HG03135 (cell line): Measurements from ENCODE around the gene NFIC.
"Not testable (repeated sequence)": the region's sequence is repeated elsewhere in the genome, so short reads cannot be mapped to it uniquely, and the experiment has no call there.

Experiments
- ATAC-seq: cut with Tn5 transposase; IDR thresholded peaks from one replicate; pipeline ENCODE4 v1.9.1; 2021; ENCODE audit warnings: mild to moderate bottlenecking, moderate library complexity; ENCODE audit not compliant: unreplicated experiment

Gene NFIC

DNA sequence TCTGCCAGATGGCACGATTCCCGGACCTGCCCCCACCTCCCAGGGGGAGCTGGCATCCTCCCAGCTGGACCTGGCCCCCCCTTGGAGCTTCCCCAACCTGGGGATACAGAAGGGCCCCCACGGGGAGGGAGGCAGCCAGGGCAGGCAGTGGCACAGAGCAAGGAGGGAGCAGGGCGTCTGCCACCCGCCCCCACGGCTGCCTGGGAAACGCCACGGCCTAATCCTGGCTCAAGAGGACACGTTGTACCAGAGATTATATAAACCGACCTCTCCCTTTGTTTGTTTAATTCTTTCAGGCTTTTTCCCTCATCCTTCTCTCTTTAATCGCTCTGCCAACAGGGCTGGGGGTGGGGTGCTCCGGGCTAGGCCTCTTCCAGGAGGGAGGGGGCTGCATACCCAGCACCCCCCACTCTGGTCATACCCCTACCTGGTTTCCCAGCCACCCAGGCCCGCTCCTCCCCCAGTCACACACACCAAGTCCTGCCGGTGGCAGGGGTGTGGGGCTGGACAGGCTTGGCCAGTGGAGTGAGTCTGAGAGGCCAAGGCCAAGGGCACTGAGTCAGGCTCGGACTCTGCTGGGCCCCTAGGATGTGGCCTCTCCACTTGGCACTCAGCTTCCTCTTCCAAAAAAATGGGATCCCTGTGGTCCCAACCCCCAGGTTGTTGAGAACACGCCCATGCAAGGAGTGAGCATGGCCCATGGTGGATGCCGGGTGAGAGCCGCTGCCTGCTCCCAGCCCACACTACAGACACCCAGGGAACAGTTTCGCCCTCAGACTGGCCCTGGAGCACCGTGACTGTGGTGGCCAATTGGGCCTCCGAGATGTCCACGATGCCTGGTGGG is 29.5 kb upstream of the NFIC start:
- ATAC-seq = no peak

DNA sequence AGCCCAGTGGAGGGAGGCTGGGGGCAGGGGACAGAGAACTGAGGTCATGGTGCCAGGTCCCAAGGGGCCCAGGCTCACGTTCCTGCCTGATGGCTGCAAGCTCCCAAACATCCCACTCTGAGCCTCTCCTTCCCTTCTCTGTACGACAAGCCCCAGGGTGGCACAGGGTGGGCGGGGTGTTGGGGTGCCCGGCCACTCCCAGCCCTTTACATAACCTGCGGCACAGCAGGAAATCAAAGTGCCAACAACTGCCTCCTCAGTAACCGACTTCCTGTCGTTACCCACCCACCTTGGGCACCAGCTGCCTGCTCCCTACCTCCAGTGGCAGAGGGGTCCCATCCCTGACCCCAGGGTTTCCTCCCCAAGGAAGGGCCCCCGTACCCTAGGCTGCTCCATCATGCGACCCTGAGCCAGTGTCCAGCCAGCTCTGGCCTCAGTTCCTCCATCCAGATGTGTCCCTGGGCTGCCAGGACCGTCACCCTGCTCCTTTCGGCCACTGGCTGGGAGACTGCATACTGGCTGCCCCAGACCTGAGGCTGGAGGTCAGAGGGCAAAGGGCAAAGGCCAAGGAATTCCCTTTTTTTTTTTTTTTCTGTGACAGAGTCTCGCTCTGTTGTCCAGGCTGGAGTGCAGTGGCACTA is 27.7 kb upstream of the NFIC start:
- ATAC-seq = no peak

DNA sequence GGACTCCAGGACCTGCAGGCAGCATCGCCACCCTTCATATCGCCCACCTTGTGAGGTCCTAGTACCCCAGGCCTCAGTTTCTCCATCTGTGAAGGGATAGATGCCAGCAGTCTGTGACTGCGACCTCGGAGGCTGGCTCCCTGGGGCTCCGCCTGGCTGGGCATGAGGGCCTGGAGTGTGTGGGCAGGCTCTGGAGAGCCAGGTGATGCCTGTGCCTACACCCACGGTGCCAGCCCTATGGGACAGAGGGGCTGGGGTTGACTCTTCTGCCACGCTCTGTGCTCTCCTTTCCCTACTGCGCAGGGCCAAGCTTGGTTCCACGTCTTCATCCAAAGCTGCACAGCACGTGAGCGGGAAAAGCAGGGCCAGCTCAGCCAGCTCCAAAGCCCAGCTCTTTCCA is 26.0 kb upstream of the NFIC start:
- ATAC-seq = no peak

DNA sequence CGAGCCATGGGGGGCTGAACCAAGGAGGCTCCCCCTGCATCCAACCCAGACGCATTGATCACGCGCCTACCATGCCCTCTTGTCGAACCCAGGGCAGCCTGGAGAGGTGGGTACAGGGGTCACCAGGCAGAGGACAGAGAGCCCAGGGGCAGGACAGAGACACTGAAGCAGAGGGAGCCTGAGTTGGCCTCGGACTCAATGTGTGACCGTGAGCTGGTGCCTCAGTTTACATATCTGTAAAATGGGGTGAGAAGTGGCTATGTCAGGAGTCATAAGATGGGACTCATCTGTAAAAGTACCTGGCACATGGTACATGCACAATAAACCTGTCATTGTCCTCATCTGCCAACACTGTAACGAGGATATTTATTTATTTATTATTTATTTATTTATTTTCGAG is 24.1 kb upstream of the NFIC start:
- no peak for ATAC-seq

DNA sequence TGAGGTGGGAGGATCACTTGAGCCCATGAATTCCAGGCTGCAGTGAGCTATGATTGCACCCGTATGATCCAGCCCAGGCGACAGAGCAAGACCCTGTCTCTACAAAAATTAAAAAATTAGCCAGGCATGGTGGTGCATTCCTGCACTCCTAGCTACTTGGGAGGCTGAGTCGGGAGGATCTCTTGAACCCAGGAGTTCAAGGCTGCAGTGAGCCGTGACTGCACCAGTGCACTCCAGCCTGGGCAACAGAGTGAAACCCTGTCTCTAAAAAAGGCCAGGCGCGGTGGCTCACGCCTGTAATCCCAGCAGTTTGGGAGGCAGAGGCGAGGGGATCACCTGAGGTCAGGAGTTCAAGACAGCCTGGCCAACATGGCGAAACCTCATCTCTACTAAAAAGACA is 23.4 kb upstream of the NFIC start:
- not testable (repeated sequence) for ATAC-seq

DNA sequence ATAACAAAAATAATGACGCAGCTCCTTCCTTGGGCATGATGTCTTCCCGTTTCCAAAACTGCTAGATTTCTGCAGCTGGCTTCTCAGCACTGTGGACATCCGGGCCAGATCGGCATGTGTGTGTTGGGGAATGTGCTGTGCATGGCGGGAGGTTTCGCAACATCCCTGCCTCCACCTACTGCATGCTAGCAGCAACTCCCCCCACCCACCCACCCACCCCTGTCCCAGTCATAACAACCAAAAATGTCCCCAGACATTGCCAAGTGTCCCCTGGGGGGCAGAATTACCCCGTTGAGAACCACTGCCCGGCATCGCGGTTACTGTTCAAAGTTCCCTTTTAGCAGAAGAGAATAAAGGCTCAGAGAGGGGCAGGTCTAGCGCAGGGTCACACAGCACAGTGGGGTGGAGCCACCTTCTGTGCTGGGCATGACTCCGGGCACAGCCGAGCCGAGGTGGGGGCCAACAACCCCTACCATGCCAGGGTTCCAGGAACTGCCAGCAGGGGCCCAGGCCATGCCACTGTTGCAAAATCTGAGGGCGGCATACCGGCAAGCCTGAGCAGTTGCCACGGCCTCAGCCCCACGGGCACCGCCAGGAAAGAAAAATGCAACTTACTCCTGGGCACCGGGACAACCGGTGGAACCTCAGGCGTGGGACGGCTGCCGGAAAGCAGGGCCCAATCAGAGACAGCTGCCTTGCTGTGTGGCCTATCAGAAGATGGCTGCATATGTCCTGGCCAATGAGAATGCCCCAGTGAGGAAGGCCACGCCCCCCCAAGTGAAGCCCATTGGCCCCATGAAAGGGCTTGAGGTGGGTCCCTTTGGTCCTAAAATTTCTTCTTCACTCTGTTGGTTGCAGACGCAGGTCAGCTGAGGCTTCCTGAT is 22.5 kb upstream of the NFIC start:
- no peak for ATAC-seq

DNA sequence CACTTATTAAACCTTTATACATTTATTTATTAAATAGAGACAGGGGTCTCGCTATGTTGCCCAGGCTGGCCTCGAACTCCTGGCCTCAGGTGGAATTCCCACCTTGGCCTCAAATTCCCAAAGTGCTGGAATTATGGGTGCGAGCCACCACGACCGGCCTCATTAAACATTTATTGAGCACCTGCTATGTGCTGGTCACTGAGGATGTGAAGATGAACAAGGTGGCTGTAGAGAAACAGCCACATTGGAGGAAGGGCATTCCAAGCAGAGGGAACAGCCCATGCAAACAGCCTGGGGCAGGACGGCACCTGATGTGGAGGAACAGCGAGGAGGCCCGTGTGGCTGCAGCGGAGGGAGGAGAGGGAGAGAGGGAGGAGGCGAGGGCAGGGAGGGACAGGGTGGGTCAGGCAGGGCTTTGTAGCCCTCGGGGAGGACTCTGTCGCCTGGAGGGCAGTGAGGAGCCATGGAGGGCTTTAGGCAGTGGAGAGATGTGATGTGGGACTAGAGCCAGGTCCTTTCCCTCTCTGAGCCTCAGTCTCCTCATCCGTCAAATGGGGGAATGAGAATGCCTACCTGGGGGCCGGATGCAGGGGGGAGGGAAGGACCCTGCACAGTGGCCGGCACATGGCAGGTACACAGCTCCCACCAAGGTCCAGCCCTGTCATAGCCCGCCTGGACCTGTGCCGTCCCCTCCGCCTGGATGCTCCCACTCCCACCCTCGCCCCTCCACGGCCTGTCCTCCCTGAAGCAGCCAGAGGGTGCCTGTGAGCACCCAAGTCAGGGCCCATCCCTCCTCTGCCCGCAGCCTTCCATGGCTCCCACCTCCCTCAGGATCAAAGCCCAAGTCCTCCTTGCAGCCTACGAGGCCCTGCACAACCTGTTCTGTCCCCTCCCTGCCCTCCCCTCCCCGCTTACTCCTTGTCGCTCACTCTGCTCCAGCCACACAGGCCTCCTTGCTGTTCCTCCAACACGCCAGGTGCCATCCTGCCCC is 21.5 kb upstream of the NFIC start:
- ATAC-seq = no peak

DNA sequence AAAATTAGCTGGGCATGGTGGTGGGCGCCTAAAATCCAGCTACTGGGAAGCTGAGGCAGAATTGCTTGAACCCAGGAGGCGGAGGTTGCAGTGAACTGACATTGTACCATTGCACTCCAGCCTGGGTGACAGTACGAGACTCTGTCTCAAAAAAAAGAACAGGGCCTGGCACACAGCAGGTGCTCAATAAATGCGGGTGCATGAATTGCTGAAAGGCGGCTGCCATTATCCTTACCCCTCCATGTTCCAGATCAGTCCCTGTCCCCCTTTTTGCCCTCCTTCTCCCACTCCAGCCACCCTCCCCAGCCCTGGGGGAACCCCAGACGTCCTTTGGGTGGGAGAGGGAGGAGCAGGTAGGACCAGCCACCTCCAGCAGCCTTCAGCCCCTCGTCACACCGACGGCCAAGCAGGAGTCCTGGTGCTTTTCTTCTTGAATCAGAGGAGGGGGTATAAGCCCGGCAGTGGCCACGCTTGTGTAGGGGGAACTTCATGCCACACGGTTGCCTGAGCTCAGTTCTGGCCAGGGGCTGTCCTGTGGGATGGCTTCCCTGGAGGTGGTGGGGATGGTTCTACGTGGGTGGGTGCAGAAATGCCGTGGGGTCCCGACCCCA is 20.4 kb upstream of the NFIC start:
- ATAC-seq = no peak

DNA sequence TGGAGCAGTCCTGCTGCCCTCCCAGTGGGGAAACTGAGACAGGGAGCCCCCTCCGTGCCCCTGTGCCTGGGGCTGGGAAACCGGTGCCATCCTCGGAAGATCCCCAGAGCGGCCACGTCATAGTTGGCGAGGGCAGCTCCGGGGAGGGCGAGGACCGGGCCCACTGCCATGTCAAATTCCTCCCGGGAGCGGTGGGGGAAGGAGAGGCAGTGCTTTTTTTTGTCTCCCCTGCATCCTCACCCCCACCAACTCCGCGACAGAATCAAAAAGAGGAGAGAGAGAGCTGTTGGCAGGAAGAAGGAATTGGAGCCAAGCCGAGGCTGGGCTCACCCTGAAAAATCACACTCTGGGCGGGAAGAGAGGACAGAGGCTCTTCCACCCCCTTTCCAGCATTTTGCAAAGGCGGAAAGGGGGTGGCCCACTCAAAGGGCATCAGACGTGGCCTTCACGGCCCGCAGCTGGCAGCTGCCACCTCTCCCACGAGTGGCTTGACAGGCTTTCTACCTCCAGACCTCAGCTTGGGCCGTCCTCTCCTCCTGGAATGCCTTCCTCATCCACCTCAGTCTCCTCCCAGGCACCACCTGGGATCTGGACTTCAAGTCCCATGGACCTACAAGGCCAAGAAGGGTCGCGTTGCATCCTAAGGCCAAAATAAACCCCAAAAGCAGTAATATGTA is 19.6 kb upstream of the NFIC start:
- no peak for ATAC-seq

DNA sequence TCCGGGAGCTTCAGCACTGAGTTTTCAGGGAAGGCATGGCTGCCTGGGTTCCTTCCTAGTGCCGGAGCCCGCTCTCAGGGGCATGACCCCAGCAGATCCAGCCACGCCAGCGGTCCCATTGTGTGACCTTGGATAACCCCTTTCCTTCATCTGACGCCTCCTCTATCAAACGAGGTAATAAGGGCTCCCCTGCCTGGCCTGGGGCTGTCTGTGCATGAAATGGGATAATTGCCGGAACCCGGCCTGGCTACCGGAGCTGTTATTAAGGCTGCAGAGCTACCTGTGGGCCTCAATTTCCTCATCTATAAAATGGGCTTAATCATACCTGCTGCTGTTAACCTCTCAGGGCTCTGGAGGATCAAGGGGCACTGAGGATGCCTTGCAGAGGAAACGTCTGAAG is 18.3 kb upstream of the NFIC start:
- no peak for ATAC-seq

DNA sequence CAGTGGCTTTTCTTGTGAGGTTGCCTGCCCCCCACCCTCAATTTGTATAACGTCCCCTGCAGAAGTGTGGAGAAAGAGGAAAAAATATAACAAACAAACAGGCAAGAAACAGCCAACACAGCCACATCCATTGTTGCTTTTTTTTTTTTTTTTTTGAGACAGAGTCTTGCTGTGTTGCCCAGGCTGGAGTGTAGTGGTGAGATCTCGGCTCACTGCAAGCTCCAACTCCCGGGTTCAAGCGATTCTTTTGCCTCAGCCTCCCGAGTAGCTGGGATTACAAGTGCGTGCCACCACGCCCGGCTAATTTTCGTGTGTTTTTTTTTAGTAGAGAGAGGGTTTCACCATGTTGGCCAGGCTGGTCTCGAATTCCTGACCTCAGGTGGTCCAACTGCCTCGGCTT is 17.9 kb upstream of the NFIC start:
- not testable (repeated sequence) for ATAC-seq

DNA sequence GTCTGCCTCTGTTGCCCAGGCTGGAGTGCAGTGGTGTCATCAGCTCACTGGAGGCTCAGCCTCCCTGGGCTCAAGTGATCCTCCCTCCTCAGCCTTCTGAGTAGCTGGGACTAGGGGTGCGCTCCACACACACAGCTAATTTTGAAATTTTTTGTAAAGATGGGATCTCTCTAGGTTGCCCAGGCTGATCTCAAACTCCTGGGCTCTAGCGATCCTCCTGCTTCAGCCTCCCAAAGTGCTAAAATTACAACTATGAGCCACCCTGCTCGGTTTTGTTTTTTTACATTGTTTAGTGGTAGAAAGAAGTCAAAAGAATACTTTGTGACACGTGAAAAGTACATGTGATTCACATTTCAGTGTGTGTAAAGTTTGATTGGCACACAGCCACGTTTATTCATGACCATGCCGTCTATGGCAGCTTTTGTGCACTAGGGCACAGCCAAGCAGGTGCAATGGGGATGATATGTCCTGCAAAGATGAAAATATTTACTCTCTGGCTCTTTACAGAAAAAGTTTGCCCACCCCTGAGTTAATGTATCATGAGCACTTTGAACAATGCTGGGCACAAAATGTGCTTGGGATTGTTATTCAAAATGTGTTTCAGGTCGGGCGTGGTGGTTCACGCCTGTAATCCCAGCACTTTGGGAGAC is 16.2 kb upstream of the NFIC start:
- no peak for ATAC-seq

DNA sequence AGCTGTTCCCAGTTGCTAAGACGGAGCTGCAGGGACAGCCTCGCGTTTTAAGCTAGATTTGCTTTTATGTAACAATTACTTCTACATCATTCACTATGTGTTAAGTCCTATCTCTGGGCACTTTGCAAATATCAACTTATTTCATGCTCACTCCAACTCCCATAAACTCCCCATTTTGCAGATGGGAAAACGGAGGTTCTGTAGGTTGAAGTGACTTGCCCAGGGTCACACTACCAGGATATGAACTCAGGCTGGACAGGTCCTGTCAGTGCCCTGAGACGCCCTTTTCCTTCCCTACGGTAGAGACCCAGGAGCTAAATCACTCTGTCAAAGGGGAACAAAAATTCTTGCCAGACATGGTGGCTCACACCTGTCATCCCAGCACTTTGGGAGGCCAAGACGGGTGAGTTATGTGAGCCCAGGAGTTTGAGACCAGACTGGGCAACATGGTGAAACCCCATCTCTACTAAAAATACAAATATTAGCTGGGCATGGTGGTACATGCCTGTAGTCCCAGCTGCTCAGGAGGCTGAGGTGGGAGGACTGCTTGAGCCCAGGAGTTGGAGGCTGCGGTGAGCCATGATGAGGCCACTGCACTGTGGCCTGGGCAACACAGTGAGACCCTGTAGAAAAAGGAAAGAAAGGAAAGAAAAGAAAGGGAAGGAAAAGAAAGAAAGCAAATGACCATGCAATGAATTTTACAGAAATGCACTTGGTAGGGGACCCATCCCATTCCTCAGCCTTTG is 14.5 kb upstream of the NFIC start:
- ATAC-seq = no peak

DNA sequence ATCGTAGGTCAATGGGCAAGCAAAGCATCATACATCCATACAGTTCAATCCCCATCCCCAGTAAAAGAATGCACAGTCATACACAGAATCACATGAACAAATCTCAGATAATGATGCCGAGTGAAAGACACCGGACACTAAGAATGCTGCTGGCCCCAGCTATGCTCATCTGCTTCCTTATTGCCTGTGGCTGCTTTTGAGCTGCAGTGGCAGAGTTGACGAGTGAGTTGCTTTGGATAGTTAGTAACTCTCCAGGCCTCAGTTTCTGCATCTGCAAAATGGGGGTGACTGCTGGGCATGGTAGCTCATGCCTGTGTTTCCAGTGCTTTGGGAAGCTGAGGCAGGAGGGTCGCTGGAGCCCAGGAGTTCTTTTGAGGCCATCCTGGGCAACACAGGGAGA is 12.9 kb upstream of the NFIC start:
- ATAC-seq = no peak

DNA sequence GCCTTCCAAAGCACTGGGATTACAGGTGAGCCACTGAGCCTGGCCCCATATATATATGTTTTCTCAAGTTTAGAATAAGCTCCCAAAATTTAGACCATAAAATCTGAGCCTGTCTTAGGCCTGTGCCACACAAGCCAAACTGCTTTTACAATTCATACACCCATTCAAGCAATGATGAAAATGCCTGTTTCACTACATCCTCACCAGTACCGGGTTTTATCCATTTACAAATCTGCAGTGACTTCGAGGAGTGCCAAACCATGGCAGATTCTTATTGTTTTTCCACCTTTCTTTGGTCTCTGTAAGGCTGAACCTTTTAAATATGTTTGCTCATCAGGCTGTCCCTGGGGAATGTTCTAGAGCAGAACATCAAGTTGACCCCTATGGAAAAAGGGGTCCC is 9.6 kb upstream of the NFIC start:
- no peak for ATAC-seq

DNA sequence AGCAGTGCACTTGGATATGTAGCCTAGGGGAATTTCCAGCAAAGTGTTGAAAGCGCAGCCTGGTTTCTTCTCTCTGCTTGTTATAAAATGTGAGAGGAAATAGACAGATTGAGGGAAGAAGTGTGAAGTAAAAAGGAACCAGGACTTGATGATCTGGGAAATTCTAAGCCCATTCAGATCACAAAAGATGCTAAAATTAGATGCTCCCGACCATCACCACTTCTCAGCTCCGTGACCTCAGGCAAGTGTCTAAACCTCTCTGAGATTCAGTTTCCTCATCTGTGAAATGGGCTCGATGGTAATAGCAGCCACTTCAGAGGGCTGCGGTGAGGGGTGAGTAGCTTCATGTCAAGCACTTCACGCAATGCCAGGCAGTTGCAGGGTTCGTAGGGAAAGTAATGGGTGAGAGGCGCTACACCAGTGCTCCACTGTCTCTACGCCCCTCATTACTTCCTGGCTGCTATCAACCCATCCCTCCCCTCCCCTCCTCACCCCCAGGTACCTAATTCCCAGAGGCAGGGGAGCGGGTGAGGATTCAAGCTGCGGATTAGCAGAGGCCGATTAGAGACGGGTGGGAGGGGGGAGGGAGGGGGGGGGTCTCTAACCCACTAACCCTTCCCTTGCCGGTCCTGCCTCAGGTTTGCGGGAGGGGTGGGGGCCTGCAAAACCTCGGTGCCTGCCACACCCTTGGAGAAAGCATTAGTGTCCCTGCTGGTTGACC is 9.0 kb upstream of the NFIC start:
- no peak for ATAC-seq

DNA sequence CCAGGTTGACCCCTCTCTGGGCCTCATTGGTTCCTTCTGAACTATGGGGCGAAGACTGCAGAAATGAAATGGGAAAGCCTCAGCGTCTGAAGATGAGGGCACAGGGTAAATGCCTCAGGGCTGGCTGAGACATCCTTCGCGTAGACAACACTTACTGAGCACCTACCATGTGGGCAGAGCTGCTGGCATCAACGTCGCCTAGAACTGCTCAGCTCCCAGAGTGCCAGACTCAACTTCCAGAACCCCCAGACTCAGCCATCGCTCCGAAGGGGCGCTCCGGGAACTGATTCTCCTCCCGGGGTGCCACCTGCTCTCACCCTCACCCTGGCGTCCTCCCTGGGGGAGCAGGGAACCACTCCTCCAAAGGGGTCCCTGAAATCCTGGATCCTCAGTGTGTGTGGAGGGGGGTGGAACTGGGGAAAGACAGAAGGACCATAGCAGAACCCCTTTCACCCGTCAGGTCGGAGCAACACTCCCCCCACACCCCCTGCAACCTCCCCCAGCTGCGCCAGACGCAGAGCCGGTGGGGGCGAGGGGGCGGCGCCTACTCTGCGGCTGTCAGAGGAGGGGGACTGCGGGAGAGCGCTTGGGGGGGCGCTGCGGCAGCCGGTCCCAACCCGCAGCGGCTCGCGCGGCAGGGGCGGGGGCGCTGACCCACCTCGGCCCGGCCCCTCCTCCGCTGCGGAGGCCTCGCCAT is 8.2 kb upstream of the NFIC start:
- no peak for ATAC-seq
